Loucy (cell line): ENCODE data around the gene DXO.

Experiments used
- H2AFZ ChIP-seq: fragments of 200-600 bp; sonication (generic); 2 replicates; pipeline ENCODE4 v1.6.0; 2016; ENCODE audit warnings: antibody characterized with exemption, mild to moderate bottlenecking, low read length, moderate library complexity
- H3F3A ChIP-seq: fragments of 200-600 bp; 2 replicates; pipeline ENCODE4 v1.6.0; 2016; ENCODE audit warnings: antibody characterized with exemption, low read depth, mild to moderate bottlenecking
- H3K27me3 ChIP-seq: fragments of 200-600 bp; sonication (generic); 2 replicates; pipeline ENCODE4 v1.6.1; 2014; ENCODE audit warnings: low read length, mild to moderate bottlenecking; ENCODE audit not compliant: insufficient read depth, poor library complexity, severe bottlenecking
- H3K36me3 ChIP-seq: fragments of 200-600 bp; sonication (generic); 2 replicates; pipeline ENCODE4 v1.6.1; 2016; ENCODE audit warnings: low read length; ENCODE audit not compliant: insufficient read depth
- H3K4me1 ChIP-seq: fragments of 200-600 bp; sonication (generic); 2 replicates; pipeline ENCODE4 v1.5.1; 2014; ENCODE audit warnings: low read length, mild to moderate bottlenecking; ENCODE audit not compliant: insufficient read depth, poor library complexity, severe bottlenecking
- H3K4me2 ChIP-seq: fragments of 200-600 bp; sonication (generic); 2 replicates; pipeline ENCODE4 v1.6.0; 2014; ENCODE audit warnings: antibody characterized with exemption, low read length, low read depth, mild to moderate bottlenecking; ENCODE audit not compliant: poor library complexity, severe bottlenecking
- H3K4me3 ChIP-seq: fragments of 200-600 bp; sonication (generic); 2 replicates; pipeline ENCODE4 v1.5.1; 2014; ENCODE audit warnings: low read length, mild to moderate bottlenecking, mixed read lengths; ENCODE audit not compliant: poor library complexity, severe bottlenecking
- H3K79me2 ChIP-seq: fragments of 200-600 bp; sonication (generic); 2 replicates; pipeline ENCODE4 v1.6.1; 2014; ENCODE audit warnings: low read length; ENCODE audit not compliant: insufficient read depth
- H3K9ac ChIP-seq: fragments of 200-600 bp; sonication (generic); 2 replicates; pipeline ENCODE4 v1.6.0; 2014; ENCODE audit warnings: mild to moderate bottlenecking, low read depth, low read length, moderate library complexity; ENCODE audit not compliant: poor library complexity, severe bottlenecking
- H3K9me2 ChIP-seq: fragments of 200-600 bp; sonication (generic); replicated peaks from 2 replicates; pipeline ENCODE4 v1.6.1; 2016; ENCODE audit warnings: low read depth, low read length, mixed read lengths
- H3K9me3 ChIP-seq: fragments of 200-600 bp; sonication (generic); 2 replicates; pipeline ENCODE4 v1.6.1; 2014; ENCODE audit warnings: mild to moderate bottlenecking, antibody characterized with exemption, low read length, low read depth; ENCODE audit not compliant: insufficient read depth
- H4K20me1 ChIP-seq: fragments of 200-600 bp; sonication (generic); 2 replicates; pipeline ENCODE4 v1.6.0; 2014; ENCODE audit warnings: antibody characterized with exemption, low read length, mild to moderate bottlenecking; ENCODE audit not compliant: insufficient read depth, poor library complexity, severe bottlenecking
- EZH2phosphoT487 ChIP-seq: fragments of 200-600 bp; IDR thresholded peaks from 2 replicates; pipeline ENCODE4 v1.6.1; 2018; ENCODE audit warnings: antibody characterized with exemption, mild to moderate bottlenecking, moderate library complexity, borderline replicate concordance
- TF ChIP-seq, protein P1 (sequence below): fragments of 200-600 bp; sonication (generic); conservative IDR thresholded peaks from 2 replicates; pipeline ENCODE4 v1.5.1; 2014; ENCODE audit warnings: mild to moderate bottlenecking, antibody characterized with exemption, low read length

The DXO gene

DNA sequence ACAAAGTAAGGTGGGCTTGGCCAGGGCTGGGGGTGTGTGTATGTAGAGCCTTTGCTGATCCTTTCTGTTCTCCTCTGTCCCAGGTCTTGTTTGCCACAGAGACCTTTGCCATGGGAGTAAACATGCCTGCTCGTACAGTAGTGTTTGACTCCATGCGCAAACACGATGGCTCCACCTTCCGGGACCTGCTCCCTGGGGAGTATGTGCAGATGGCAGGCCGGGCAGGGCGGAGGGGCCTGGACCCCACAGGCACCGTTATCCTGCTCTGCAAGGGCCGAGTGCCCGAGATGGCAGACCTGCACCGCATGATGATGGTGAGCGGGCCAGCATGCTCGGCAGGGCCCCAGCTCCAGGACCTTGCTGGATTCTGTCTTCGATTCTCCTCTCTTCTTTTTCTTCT lies 6.2 kb downstream of the DXO start:
- Histone ChIP-seq H4K20me1 (no peaks in the 10 kb centered on the region), H3K27me3 (no peaks in the 10 kb centered on the region), H3K4me2 (no peak overlapping the region), H3K4me3 (no peak overlapping the region), H3K36me3 (peaks cover 52% of the 10 kb centered on the region; the same call in 1 of the 2 replicates), H3K4me1 (peaks cover 4% of the 10 kb centered on the region), H3K9ac (no peak overlapping the region), H2AFZ (no peak overlapping the region), H3K9me3 (no peaks in the 10 kb centered on the region), H3K9me2 (no peaks in the 10 kb centered on the region), H3F3A (no peaks in the 10 kb centered on the region), H3K79me2 (peaks cover 6% of the 10 kb centered on the region; the same call in 1 of the 2 replicates)
- no peak for TF ChIP-seq EZH2phosphoT487
- TF ChIP-seq, protein P1, sequence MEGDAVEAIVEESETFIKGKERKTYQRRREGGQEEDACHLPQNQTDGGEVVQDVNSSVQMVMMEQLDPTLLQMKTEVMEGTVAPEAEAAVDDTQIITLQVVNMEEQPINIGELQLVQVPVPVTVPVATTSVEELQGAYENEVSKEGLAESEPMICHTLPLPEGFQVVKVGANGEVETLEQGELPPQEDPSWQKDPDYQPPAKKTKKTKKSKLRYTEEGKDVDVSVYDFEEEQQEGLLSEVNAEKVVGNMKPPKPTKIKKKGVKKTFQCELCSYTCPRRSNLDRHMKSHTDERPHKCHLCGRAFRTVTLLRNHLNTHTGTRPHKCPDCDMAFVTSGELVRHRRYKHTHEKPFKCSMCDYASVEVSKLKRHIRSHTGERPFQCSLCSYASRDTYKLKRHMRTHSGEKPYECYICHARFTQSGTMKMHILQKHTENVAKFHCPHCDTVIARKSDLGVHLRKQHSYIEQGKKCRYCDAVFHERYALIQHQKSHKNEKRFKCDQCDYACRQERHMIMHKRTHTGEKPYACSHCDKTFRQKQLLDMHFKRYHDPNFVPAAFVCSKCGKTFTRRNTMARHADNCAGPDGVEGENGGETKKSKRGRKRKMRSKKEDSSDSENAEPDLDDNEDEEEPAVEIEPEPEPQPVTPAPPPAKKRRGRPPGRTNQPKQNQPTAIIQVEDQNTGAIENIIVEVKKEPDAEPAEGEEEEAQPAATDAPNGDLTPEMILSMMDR: no peak

GRCh38 chr6:31963921-31964320 lies 8.0 kb downstream of the DXO start:
- Histone ChIP-seq H3K9ac (no peak overlapping the region), H3K4me2 (no peak overlapping the region), H4K20me1 (no peaks in the 10 kb centered on the region), H3K4me3 (no peak overlapping the region), H3F3A (no peaks in the 10 kb centered on the region), H3K79me2 (peaks cover 15% of the 10 kb centered on the region), H3K36me3 (peaks cover 43% of the 10 kb centered on the region; the same call in 1 of the 2 replicates), H3K9me3 (no peaks in the 10 kb centered on the region), H3K9me2 (no peaks in the 10 kb centered on the region), H3K4me1 (peaks cover 15% of the 10 kb centered on the region), H3K27me3 (no peaks in the 10 kb centered on the region), H2AFZ (no peak overlapping the region)
- TF ChIP-seq, protein P1: no peak
- TF ChIP-seq EZH2phosphoT487: no peak

DNA sequence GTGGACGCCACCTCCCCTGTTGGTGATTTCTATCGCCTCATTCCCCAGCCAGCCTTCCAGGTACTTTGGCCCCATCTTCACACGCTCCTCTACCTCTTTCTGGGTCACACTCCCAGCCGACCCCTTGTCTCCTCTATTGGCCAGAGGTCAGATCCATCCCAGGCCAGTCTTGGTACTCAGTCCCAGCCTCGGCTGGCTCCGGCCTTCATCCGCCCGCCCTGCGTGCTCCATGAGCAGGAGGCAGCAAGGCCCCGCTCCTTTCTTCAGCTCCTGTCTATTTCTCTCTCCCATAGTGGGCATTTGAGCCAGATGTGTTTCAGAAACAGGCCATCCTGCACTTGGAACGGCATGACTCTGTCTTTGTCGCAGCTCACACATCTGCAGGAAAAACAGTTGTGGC lies 10.3 kb downstream of the DXO start:
- Histone ChIP-seq H3K4me3 (no peak overlapping the region), H2AFZ (no peak overlapping the region), H3K27me3 (no peaks in the 10 kb centered on the region), H4K20me1 (no peaks in the 10 kb centered on the region), H3K9me3 (no peaks in the 10 kb centered on the region), H3F3A (no peaks in the 10 kb centered on the region), H3K4me1 (peaks cover 28% of the 10 kb centered on the region), H3K9me2 (no peaks in the 10 kb centered on the region), H3K79me2 (peaks cover 36% of the 10 kb centered on the region), H3K9ac (peak overlapping the region; percentile 26), H3K36me3 (peaks cover 27% of the 10 kb centered on the region; the same call in 1 of the 2 replicates), H3K4me2 (no peak overlapping the region)
- TF ChIP-seq EZH2phosphoT487: no peak
- TF ChIP-seq, protein P1: no peak
